Measurements from ENCODE around the gene ZNF724. TPM values are rescaled to one million over a fixed set of nuclear protein-coding genes. Genes with fewer than 3 reads are reported as not detected.

ZNF724 gene
- total RNA-seq, 1 experiment from 2014 or later = 13.1 TPM

Other genes with a start within 250 kb of the ZNF724 start
- gene ZNF728, start 247.2 kb downstream of the ZNF724 start, total RNA-seq (2014; rRNA removed; shearing (Covaris generic)) = not detected in 2 replicates
- 0.18 TPM in 1 of 2 replicates, not detected in the other for gene ZNF730, start 133.4 kb downstream of the ZNF724 start, total RNA-seq (2014; rRNA removed; shearing (Covaris generic))
- gene ZNF91, start 145.1 kb upstream of the ZNF724 start, total RNA-seq (2014; rRNA removed; shearing (Covaris generic)) = 0.03 and 0.58 TPM in 2 replicates

Measured in SJSA1 (cell line).